Smooth muscle cell (in vitro differentiated cells): ENCODE results near the gene SC5D. TPM values are rescaled to one million over a fixed set of nuclear protein-coding genes. Genes with fewer than 3 reads are reported as not detected.

ENCODE experiments used
- DNase-seq: peaks from one replicate; lab custom pipeline; 2025; ENCODE audit not compliant: unreplicated experiment; lab: John Stamatoyannopoulos, UW
- H2AFZ ChIP-seq: fragments of 200-600 bp; sonication (generic); 2 replicates; pipeline ENCODE4 v1.6.0; 2016; ENCODE audit warnings: antibody characterized with exemption, low read depth, mild to moderate bottlenecking
- H3F3A ChIP-seq: fragments of 200-600 bp; sonication (generic); 2 replicates; pipeline ENCODE4 v1.6.0; 2017; ENCODE audit warnings: antibody characterized with exemption, low read depth
- H3K27ac ChIP-seq: fragments of 200-600 bp; sonication (generic); 2 replicates; pipeline ENCODE4 v1.5.1; 2016; ENCODE audit warnings: low read depth, mild to moderate bottlenecking
- H3K27me3 ChIP-seq: fragments of 200-600 bp; sonication (generic); 2 replicates; pipeline ENCODE4 v1.6.1; 2016; ENCODE audit warnings: low read depth, mild to moderate bottlenecking
- H3K36me3 ChIP-seq: fragments of 200-600 bp; sonication (generic); 2 replicates; pipeline ENCODE4 v1.5.1; 2016; ENCODE audit warnings: low read depth
- H3K4me1 ChIP-seq: fragments of 200-600 bp; sonication (generic); 2 replicates; pipeline ENCODE4 v1.5.1; 2016; ENCODE audit warnings: low read depth
- H3K4me2 ChIP-seq: fragments of 200-600 bp; sonication (generic); 2 replicates; pipeline ENCODE4 v1.6.0; 2016; ENCODE audit warnings: mild to moderate bottlenecking
- H3K4me3 ChIP-seq: fragments of 200-600 bp; sonication (generic); 2 replicates; pipeline ENCODE4 v1.5.1; 2016; ENCODE audit warnings: mild to moderate bottlenecking
- H3K79me2 ChIP-seq: fragments of 200-600 bp; sonication (generic); 2 replicates; pipeline ENCODE4 v1.6.0; 2016; ENCODE audit warnings: low read depth, mild to moderate bottlenecking
- H3K9ac ChIP-seq: fragments of 200-600 bp; sonication (generic); 2 replicates; pipeline ENCODE4 v1.6.0; 2016; ENCODE audit warnings: low read depth
- H3K9me3 ChIP-seq: fragments of 200-600 bp; sonication (generic); replicated peaks from 2 replicates; pipeline ENCODE4 v1.5.1; 2016; ENCODE audit warnings: low read depth
- H4K20me1 ChIP-seq: fragments of 200-600 bp; sonication (generic); 2 replicates; pipeline ENCODE4 v1.6.0; 2016; ENCODE audit warnings: low read depth
- WGBS: methylation state at CpG from one replicate; pipeline ENCODE4 v1.1.7; 2016; ENCODE audit warnings: low lambda C conversion rate; 5-methylcytosine and 5-hydroxymethylcytosine counted together
- polyA plus RNA-seq: library from polyadenylated mRNA; unstranded; fragments of >200 nt; fragmentation: Nextera tagmentation; extraction: Ambion mirVana; gene quantifications from 2 replicates; pipeline ENCODE4 v1.2.1, GENCODE V29; 2016
- total RNA-seq: library from RNA; depleted of rRNA; stranded (reverse); fragments of >200 nt; gene quantifications from 2 replicates; pipeline ENCODE4 v1.2.3, GENCODE V29; 2014
- TF ChIP-seq, protein P1 (sequence below): fragments of 200-600 bp; sonication (generic); IDR thresholded peaks from 2 replicates; pipeline ENCODE4 v1.5.1; 2017; ENCODE audit warnings: borderline replicate concordance, mild to moderate bottlenecking, antibody characterized with exemption; ENCODE audit not compliant: insufficient read depth, poor library complexity, severe bottlenecking

The SC5D gene
- total and polyA plus RNA-seq, 2 experiments from 2014 or later, result 59.5 to 138 TPM

- Histone ChIP-seq H3K4me2 (no peak overlapping the region), H3K27ac (no peak overlapping the region), H3K9ac (no peak overlapping the region), H4K20me1 (no peaks in the 10 kb centered on the region), H3K36me3 (no peaks in the 10 kb centered on the region), H3K9me3 (no peaks in the 10 kb centered on the region), H3K4me3 (no peak overlapping the region), H2AFZ (no peak overlapping the region), H3K79me2 (no peaks in the 10 kb centered on the region), H3K27me3 (peaks cover 17% of the 10 kb centered on the region), H3F3A (no peaks in the 10 kb centered on the region), H3K4me1 (peaks cover 6% of the 10 kb centered on the region)
- TF ChIP-seq, protein P1, sequence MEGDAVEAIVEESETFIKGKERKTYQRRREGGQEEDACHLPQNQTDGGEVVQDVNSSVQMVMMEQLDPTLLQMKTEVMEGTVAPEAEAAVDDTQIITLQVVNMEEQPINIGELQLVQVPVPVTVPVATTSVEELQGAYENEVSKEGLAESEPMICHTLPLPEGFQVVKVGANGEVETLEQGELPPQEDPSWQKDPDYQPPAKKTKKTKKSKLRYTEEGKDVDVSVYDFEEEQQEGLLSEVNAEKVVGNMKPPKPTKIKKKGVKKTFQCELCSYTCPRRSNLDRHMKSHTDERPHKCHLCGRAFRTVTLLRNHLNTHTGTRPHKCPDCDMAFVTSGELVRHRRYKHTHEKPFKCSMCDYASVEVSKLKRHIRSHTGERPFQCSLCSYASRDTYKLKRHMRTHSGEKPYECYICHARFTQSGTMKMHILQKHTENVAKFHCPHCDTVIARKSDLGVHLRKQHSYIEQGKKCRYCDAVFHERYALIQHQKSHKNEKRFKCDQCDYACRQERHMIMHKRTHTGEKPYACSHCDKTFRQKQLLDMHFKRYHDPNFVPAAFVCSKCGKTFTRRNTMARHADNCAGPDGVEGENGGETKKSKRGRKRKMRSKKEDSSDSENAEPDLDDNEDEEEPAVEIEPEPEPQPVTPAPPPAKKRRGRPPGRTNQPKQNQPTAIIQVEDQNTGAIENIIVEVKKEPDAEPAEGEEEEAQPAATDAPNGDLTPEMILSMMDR, result no peak
- no peak for DNase-seq
- 86% methylated on average over 6 of the region's 6 CpGs for WGBS
Observed at GRCh38 chr11:121323046-121323607, 30.6 kb downstream of the SC5D start.

DNA sequence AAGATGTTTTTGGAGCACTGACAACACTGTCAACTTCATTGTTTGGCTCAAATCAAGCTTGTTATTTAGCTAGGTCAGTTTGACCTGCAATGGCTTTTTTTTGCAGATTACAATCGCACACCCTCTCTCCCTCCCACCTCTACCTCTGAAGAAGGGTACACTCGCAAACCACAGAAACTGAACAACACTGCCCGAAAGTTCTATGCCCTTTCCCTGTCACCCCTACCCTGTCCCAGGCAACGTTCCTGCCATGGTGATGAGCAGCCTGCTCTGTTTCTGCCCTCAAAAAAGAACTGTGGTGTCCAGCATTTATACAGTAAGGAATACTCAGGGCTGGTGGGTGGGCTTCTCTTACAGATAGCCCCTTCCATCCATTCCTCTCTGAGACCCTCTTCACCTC lies 33.7 kb downstream of the SC5D start:
- Histone ChIP-seq H3K9me3 (no peaks in the 10 kb centered on the region), H3K27ac (no peak overlapping the region), H3K4me1 (peaks cover 6% of the 10 kb centered on the region), H3K4me3 (no peak overlapping the region), H3K27me3 (peaks cover 24% of the 10 kb centered on the region), H4K20me1 (no peaks in the 10 kb centered on the region), H3K4me2 (no peak overlapping the region), H3K9ac (no peak overlapping the region), H3F3A (no peaks in the 10 kb centered on the region), H3K79me2 (no peaks in the 10 kb centered on the region), H2AFZ (no peak overlapping the region), H3K36me3 (no peaks in the 10 kb centered on the region)
- WGBS, result 84% methylated on average over 4 of the region's 4 CpGs
- TF ChIP-seq, protein P1, result no peak
- DNase-seq, result no peak

- DNase-seq, result no peak
- Histone ChIP-seq H4K20me1 (no peaks in the 10 kb centered on the region), H3K9ac (no peak overlapping the region), H3K79me2 (no peaks in the 10 kb centered on the region), H2AFZ (no peak overlapping the region), H3K4me2 (no peak overlapping the region), H3K9me3 (no peaks in the 10 kb centered on the region), H3K27ac (no peak overlapping the region), H3F3A (no peaks in the 10 kb centered on the region), H3K4me3 (no peak overlapping the region), H3K27me3 (peaks cover 24% of the 10 kb centered on the region), H3K36me3 (no peaks in the 10 kb centered on the region), H3K4me1 (peaks cover 6% of the 10 kb centered on the region)
- TF ChIP-seq, protein P1, result no peak
- 88% methylated on average over 1 of the region's 1 CpG for WGBS
Observed at GRCh38 chr11:121327553-121327952, 35.0 kb downstream of the SC5D start.

DNA sequence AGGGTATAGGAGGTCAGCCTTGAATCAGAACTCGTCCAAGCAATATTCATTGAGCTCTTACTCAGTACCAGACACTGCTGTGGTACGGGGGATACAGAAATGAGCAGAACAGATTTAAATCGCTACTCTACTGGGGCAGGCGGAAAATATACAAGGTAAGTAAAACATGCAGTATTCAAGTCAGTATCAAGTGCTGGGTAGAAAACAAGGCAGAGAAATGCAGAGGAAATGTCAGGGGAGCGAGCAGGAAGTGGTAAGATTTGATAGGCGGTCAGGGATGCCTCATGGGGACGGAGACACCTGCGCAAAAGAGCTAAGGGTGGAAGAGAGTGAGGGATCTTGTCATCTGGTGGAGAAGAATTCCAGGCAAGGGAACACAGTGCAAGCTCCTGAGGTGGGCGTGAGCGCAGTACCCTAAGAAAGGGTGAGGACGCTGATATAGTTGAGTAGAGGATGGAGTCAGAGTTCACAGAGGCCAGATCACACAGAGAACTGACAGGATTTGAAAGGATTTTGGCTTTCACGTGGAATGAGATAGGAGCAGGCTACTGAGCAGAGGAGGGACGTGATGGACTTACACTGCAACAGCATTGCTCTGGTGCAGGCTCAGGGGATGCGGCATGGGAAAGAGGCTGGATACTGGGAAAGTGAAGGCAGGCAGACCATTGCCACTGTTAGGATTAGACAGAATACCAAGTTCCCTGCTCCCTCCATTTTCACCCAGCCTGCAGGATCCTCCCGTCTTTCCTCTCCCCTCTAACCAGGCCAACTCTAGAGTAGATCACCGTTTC lies 35.8 kb downstream of the SC5D start:
- Histone ChIP-seq H3K9me3 (no peaks in the 10 kb centered on the region), H3K79me2 (no peaks in the 10 kb centered on the region), H3K4me2 (no peak overlapping the region), H3K27me3 (peaks cover 24% of the 10 kb centered on the region), H3F3A (no peaks in the 10 kb centered on the region), H3K9ac (no peak overlapping the region), H3K27ac (no peak overlapping the region), H4K20me1 (no peaks in the 10 kb centered on the region), H3K4me3 (no peak overlapping the region), H2AFZ (no peak overlapping the region), H3K4me1 (peaks cover 4% of the 10 kb centered on the region), H3K36me3 (no peaks in the 10 kb centered on the region)
- TF ChIP-seq, protein P1, result no peak
- DNase-seq, result no peak
- WGBS, result 81% methylated on average over 16 of the region's 16 CpGs
